Stimulated activated CD4-positive, alpha-beta T cell treated with anti-CD3 and anti-CD28 coated beads, Interleukin-15, amount 100 ng/mL, for 48 hours (primary cell): ENCODE results near the gene RIPK4.

Experiments used
- DNase-seq, 2 donors: peaks; one replicate each; pipeline ENCODE4 v3.0.0-alpha.2; 2020; ENCODE audit warnings: low read depth in 2 of 2

The RIPK4 gene

GRCh38 chr21:41691205-41692184 lies 75.4 kb downstream of the RIPK4 start:
- no peak for DNase-seq
